ENCODE data around the gene KLK15.

KLK15 gene

GRCh38 chr19:50843205-50843604 lies 9.8 kb upstream of the KLK15 start:
- Histone ChIP-seq H3K27me3 (ENCODE audit: insufficient read depth, low read length) (no peaks in the 10 kb centered on the region; the same call in 1 of the 2 replicates), H3K79me2 (ENCODE audit: insufficient read depth, low read length) (no peaks in the 10 kb centered on the region)

GRCh38 chr19:50842130-50842529 lies 8.8 kb upstream of the KLK15 start:
- Histone ChIP-seq H3K4me3 (ENCODE audit: low read depth, low read length, poor library complexity, severe bottlenecking) (no peak overlapping the region), H3K27ac (ENCODE audit: low read depth, low read length, poor library complexity, severe bottlenecking) (no peak overlapping the region), H3K9me3 (ENCODE audit: low read length) (no peaks in the 10 kb centered on the region), H3K27me3 (ENCODE audit: insufficient read depth, low read length) (no peaks in the 10 kb centered on the region; the same call in 1 of the 2 replicates), H2AFZ (ENCODE audit: low read length) (no peak overlapping the region), H3K9ac (ENCODE audit: low read length) (no peak overlapping the region), H3K9me2 (ENCODE audit: low read depth, low read length) (no peaks in the 10 kb centered on the region), H3F3A (ENCODE audit: insufficient read depth, low read length) (no peaks in the 10 kb centered on the region), H3K4me1 (ENCODE audit: insufficient read depth, low read length, severe bottlenecking) (no peaks in the 10 kb centered on the region), H3K4me2 (ENCODE audit: low read length) (no peak overlapping the region), H4K20me1 (ENCODE audit: insufficient read depth, low read length) (no peaks in the 10 kb centered on the region), H3K79me2 (ENCODE audit: insufficient read depth, low read length) (no peaks in the 10 kb centered on the region), H3K36me3 (ENCODE audit: insufficient read depth, low read length) (no peaks in the 10 kb centered on the region)
- TF ChIP-seq CTCF (IDR thresholded peaks at IDR 0.05; ENCODE audit: low read length) (no peak), EZH2 (IDR thresholded peaks at IDR 0.05; ENCODE audit: borderline replicate concordance, low read length) (no peak)

More at GRCh38 chr19:50843205-50843604, 9.8 kb upstream of the KLK15 start:
- Histone ChIP-seq H3K4me2 (ENCODE audit: low read length) (no peak overlapping the region), H3K9me2 (ENCODE audit: low read depth, low read length) (no peaks in the 10 kb centered on the region), H3K27ac (ENCODE audit: low read depth, low read length, poor library complexity, severe bottlenecking) (no peak overlapping the region), H3K36me3 (ENCODE audit: insufficient read depth, low read length) (no peaks in the 10 kb centered on the region), H2AFZ (ENCODE audit: low read length) (no peak overlapping the region), H3K9ac (ENCODE audit: low read length) (no peak overlapping the region), H3K9me3 (ENCODE audit: low read length) (no peaks in the 10 kb centered on the region), H3K4me1 (ENCODE audit: insufficient read depth, low read length, severe bottlenecking) (no peaks in the 10 kb centered on the region), H3F3A (ENCODE audit: insufficient read depth, low read length) (no peaks in the 10 kb centered on the region), H3K4me3 (ENCODE audit: low read depth, low read length, poor library complexity, severe bottlenecking) (no peak overlapping the region), H4K20me1 (ENCODE audit: insufficient read depth, low read length) (no peaks in the 10 kb centered on the region)
- TF ChIP-seq CTCF (IDR thresholded peaks at IDR 0.05; ENCODE audit: low read length) (no peak), EZH2 (IDR thresholded peaks at IDR 0.05; ENCODE audit: borderline replicate concordance, low read length) (no peak)

DNA sequence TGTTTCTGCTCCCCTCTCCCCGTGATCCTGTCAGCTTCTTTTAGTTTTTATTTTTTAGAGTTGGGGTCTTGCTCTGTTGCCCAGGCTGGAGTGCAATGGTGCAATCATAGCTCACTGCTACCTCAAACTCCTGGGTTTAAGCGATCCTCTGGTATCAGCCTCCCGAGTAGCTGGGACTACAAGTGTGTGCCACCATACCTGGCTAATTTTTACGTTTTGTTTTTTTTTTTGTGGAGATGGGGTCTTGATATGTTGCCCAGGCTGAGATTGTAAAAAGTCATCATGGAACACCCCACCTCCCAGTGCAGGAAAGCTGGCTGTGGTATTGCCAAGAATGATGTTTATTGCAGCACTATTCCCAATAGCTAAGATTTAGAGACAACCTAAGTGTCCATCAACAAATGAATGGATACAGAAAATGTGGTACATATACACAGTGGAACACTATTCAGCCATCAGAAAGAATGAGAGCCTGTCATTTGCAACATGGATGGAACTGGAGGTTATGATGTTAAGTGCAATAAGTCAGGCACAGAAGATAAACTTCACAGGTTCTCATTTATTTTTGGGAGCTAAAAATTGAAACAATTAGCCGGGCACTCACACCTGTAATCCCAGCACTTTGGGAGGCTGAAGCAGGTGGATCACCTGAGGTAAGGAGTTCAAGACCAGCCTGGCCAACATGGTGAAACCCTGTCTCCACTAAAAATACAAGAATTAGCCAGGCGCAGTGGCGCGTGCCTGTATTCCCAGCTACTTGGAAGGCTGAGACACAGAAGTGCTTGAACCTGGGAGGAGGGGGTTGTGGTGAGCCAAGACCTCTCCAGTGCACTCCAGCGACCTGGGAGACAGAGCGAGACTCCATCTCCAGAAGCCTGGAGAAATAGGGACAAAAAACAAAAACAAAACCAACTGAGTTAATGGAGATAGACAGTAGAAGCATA lies 6.6 kb upstream of the KLK15 start:
- H3K27ac ChIP-seq (ENCODE audit: low read depth, low read length, poor library complexity, severe bottlenecking), result no peak overlapping the region
- H3K9me2 ChIP-seq (ENCODE audit: low read depth, low read length), result no peaks in the 10 kb centered on the region
- H3K79me2 ChIP-seq (ENCODE audit: insufficient read depth, low read length), result no peaks in the 10 kb centered on the region
- H3K4me3 ChIP-seq (ENCODE audit: low read depth, low read length, poor library complexity, severe bottlenecking), result no peak overlapping the region
- H3K9me3 ChIP-seq (ENCODE audit: low read length), result no peaks in the 10 kb centered on the region
- H3K27me3 ChIP-seq (ENCODE audit: insufficient read depth, low read length), result peaks cover 2% of the 10 kb centered on the region; the same call in 1 of the 2 replicates
- no peaks in the 10 kb centered on the region for H4K20me1 ChIP-seq (ENCODE audit: insufficient read depth, low read length)
- H3K4me2 ChIP-seq (ENCODE audit: low read length), result no peak overlapping the region
- H3K9ac ChIP-seq (ENCODE audit: low read length), result no peak overlapping the region
- TF ChIP-seq EZH2 (IDR thresholded peaks at IDR 0.05; ENCODE audit: borderline replicate concordance, low read length), result no peak
- TF ChIP-seq CTCF (IDR thresholded peaks at IDR 0.05; ENCODE audit: low read length), result no peak
- no peaks in the 10 kb centered on the region for H3F3A ChIP-seq (ENCODE audit: insufficient read depth, low read length)
- peaks cover 10% of the 10 kb centered on the region for H3K4me1 ChIP-seq (ENCODE audit: insufficient read depth, low read length, severe bottlenecking)
- no peak overlapping the region for H2AFZ ChIP-seq (ENCODE audit: low read length)
- no peaks in the 10 kb centered on the region for H3K36me3 ChIP-seq (ENCODE audit: insufficient read depth, low read length)
